ENCODE data around the gene ST7L. TPM values are rescaled to one million over a fixed set of nuclear protein-coding genes. Genes with fewer than 3 reads are reported as not detected.

ST7L gene
- total and polyA plus RNA-seq, 2 donors (not counting 3 experiments of a cell fraction or from before 2014, with no cell fraction given), result 12.3 to 28.4 TPM

DNA sequence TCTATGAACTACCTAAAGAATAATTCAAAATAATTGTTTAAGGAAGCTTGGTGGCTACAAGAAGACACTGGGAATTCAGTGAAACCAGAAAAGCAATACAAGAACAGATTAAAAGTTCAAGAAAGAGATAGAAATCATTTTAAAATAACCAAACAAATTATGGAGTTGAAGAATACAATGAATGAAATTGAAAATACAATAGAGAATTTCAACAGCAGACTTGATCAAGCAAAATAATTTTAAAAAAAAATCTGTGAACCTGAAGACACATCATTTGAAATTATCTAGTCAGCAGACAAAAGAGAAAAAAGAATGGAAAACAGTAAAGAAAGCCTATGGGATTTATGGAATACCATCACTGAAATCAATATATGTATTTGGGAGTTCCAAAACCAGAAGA lies 141.4 kb downstream of the ST7L start:
- Histone ChIP-seq H3K79me2 (ENCODE audit: control insufficient read depth, insufficient read depth, low read length) (no peaks in the 10 kb centered on the region), H3K9ac (replicated peaks; ENCODE audit: extremely low read depth, insufficient read depth, low read length) (no peak overlapping the region), H4K20me1 (replicated peaks; ENCODE audit: control insufficient read depth, extremely low read depth, insufficient read depth, low read length) (no peaks in the 10 kb centered on the region), H3K9me1 (replicated peaks; ENCODE audit: control insufficient read depth, extremely low read depth, insufficient read depth, low read length) (no peaks in the 10 kb centered on the region), H3K9me3 (replicated peaks; ENCODE audit: control insufficient read depth, insufficient read depth, low read length) (peaks cover 2% of the 10 kb centered on the region), H3K4me1 (ENCODE audit: control insufficient read depth, extremely low read depth, insufficient read depth, low read length) (no peaks in the 10 kb centered on the region), H3K27ac (ENCODE audit: insufficient read depth, low read depth, low read length) (no peak overlapping the region), H3K4me2 (ENCODE audit: insufficient read depth, low read length) (no peak overlapping the region), H3K27me3 (ENCODE audit: control insufficient read depth in 2 of 2, insufficient read depth in 2 of 2, low read length in 2 of 2) (no peaks in the 10 kb centered on the region), H3K36me3 (ENCODE audit: control insufficient read depth in 2 of 2, extremely low read depth in 1 of 2, insufficient read depth in 2 of 2, low read length in 2 of 2) (no peaks in the 10 kb centered on the region), H3K4me3 (replicated peaks in 1 of 3; ENCODE audit: insufficient read depth in 1 of 3, low read depth in 1 of 3, low read length in 3 of 3) (no peak overlapping the region), H2AFZ (ENCODE audit: low read depth, low read length) (no peak overlapping the region)
- POLR2A ChIA-PET, result no interaction called here
- dilution Hi-C loops (cut with MboI; ENCODE audit: extremely low pct_ligation_motif_present, low sequenced_read_pairs) (no loop called here), intact Hi-C loops (cut with micrococcal nuclease) (no loop called here)
- DNase-seq (ENCODE audit: low read depth, low spot score) (no peak), FAIRE-seq (no peak)
- no TSS peak for BruUV-seq (replicated peaks)
- TF ChIP-seq, protein P1, sequence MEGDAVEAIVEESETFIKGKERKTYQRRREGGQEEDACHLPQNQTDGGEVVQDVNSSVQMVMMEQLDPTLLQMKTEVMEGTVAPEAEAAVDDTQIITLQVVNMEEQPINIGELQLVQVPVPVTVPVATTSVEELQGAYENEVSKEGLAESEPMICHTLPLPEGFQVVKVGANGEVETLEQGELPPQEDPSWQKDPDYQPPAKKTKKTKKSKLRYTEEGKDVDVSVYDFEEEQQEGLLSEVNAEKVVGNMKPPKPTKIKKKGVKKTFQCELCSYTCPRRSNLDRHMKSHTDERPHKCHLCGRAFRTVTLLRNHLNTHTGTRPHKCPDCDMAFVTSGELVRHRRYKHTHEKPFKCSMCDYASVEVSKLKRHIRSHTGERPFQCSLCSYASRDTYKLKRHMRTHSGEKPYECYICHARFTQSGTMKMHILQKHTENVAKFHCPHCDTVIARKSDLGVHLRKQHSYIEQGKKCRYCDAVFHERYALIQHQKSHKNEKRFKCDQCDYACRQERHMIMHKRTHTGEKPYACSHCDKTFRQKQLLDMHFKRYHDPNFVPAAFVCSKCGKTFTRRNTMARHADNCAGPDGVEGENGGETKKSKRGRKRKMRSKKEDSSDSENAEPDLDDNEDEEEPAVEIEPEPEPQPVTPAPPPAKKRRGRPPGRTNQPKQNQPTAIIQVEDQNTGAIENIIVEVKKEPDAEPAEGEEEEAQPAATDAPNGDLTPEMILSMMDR (IDR thresholded peaks at IDR 0.05; ENCODE audit: extremely low read depth in 1 of 2, insufficient read depth in 1 of 2, low read depth in 1 of 2, low read length in 2 of 2), result no peak
- TF ChIP-seq POLR2A (IDR thresholded peaks at IDR 0.05; ENCODE audit: low read depth, low read length) (no peak), POLR2AphosphoS5 (IDR thresholded peaks at IDR 0.05; ENCODE audit: insufficient read depth, low read depth, low read length) (no peak), MYC (IDR thresholded peaks at IDR 0.05; ENCODE audit: low read depth, low read length) (no peak), GATA2 (IDR thresholded peaks at IDR 0.05; ENCODE audit: insufficient read depth, insufficient read length, low read depth, low read length) (no peak)
- CTCF ChIA-PET, result interaction anchor here (0.9 to 1.0 kb wide), 2 partner anchors 11 to 86 kb away, joined by 3 read pairs; no protein-coding TSS in a partner anchor

Small RNA genes within 50 kb of the gene (small RNA-seq; reads per million reads assigned to genes)
- not detected for gene RNU7-70P (ENCODE audit: insufficient read depth, insufficient read length, low read depth, low replicate concordance)

Other genes with a start within 250 kb of the ST7L start
- 94.4 and 96.4 TPM in 2 replicates for gene CTTNBP2NL, start 222.9 kb downstream of the ST7L start, total RNA-seq
- 20.4 and 21.5 TPM in 2 replicates for gene CTTNBP2NL, start 222.9 kb downstream of the ST7L start, polyA plus RNA-seq
- 3.6 and 4.6 TPM in 2 replicates for gene WNT2B, start 110.2 kb downstream of the ST7L start, total RNA-seq
- 0.92 and 1.5 TPM in 2 replicates for gene WNT2B, start 110.2 kb downstream of the ST7L start, polyA plus RNA-seq
- gene CAPZA1, start 691 bp upstream of the ST7L start, total RNA-seq, result 177 and 183 TPM in 2 replicates
- 60.8 and 77.1 TPM in 2 replicates for gene CAPZA1, start 691 bp upstream of the ST7L start, polyA plus RNA-seq
- gene MOV10, start 55.5 kb upstream of the ST7L start, total RNA-seq, result 103 and 113 TPM in 2 replicates
- 97.1 and 98.0 TPM in 2 replicates for gene MOV10, start 55.5 kb upstream of the ST7L start, polyA plus RNA-seq
- gene RHOC, start 88.0 kb upstream of the ST7L start, total RNA-seq, result 652 and 699 TPM in 2 replicates
- 1,244 and 1,340 TPM in 2 replicates for gene RHOC, start 88.0 kb upstream of the ST7L start, polyA plus RNA-seq
- 1.7 and 2.4 TPM in 2 replicates for gene PPM1J, start 96.2 kb upstream of the ST7L start, total RNA-seq
- 3.1 and 3.2 TPM in 2 replicates for gene PPM1J, start 96.2 kb upstream of the ST7L start, polyA plus RNA-seq